K562 (cell line): ENCODE data around the gene CROT. TPM values are rescaled to one million over a fixed set of nuclear protein-coding genes. Genes with fewer than 3 reads are reported as not detected.

ENCODE experiments used
- ARID1B ChIP-seq: fragments of 450-650 bp; IDR thresholded peaks from 2 replicates; pipeline ENCODE4 v1.6.1; 2016; ENCODE audit warnings: antibody characterized with exemption, mild to moderate bottlenecking, inconsistent platforms
- CBX2 ChIP-seq: fragments of 200-600 bp; sonication (generic); IDR thresholded peaks from one replicate; pipeline ENCODE4 v1.6.1; 2012; ENCODE audit warnings: mild to moderate bottlenecking, low read length, inconsistent platforms; ENCODE audit not compliant: insufficient read depth, poor library complexity, severe bottlenecking
- ELF1 ChIP-seq: fragments of 200-800 bp; sonication (Bioruptor generic); IDR thresholded peaks from 2 replicates; pipeline ENCODE4 v1.6.1; 2016; ENCODE audit warnings: missing genetic modification characterization, missing compliant biosample characterization
- GATAD2B ChIP-seq: fragments of 450-650 bp; IDR thresholded peaks from 2 replicates; pipeline ENCODE4 v1.6.1; 2017; ENCODE audit warnings: mild to moderate bottlenecking, borderline replicate concordance
- HDAC2 ChIP-seq: fragments of 450-650 bp; IDR thresholded peaks from 2 replicates; pipeline ENCODE4 v1.6.1; 2016; ENCODE audit warnings: mild to moderate bottlenecking
- MTA2 ChIP-seq: fragments of 450-650 bp; IDR thresholded peaks from 2 replicates; pipeline ENCODE4 v1.6.1; 2016; ENCODE audit warnings: low read depth
- PYGO2 ChIP-seq: fragments of 450-650 bp; IDR thresholded peaks from 2 replicates; pipeline ENCODE4 v1.6.1; 2016; ENCODE audit warnings: mild to moderate bottlenecking, missing genetic modification characterization, moderate library complexity, missing compliant biosample characterization
- RBM15 ChIP-seq: fragments of 200-400 bp; formaldehyde crosslinking; IDR thresholded peaks from 2 replicates; pipeline ENCODE4 v1.6.1; 2018; ENCODE audit warnings: mild to moderate bottlenecking, low read length, moderate library complexity; ENCODE audit not compliant: insufficient read depth
- SAFB2 ChIP-seq: fragments of 200-400 bp; formaldehyde crosslinking; IDR thresholded peaks from 2 replicates; pipeline ENCODE4 v1.6.1; 2018; ENCODE audit warnings: borderline replicate concordance, low read length, low read depth, moderate library complexity; ENCODE audit not compliant: severe bottlenecking
- STAT5A ChIP-seq: IDR thresholded peaks from 2 replicates; pipeline ENCODE4 v1.6.1; 2012; ENCODE audit warnings: low read length, inconsistent platforms, borderline replicate concordance
- TAL1 ChIP-seq: fragments of 450-650 bp; IDR thresholded peaks from 2 replicates; pipeline ENCODE4 v1.6.1; 2016; ENCODE audit warnings: mild to moderate bottlenecking
- TEAD4 ChIP-seq, 2 experiments: sonication (generic) in 1 of 2; formaldehyde crosslinking in 1 of 2; IDR thresholded peaks; 2 replicates each; pipeline versions ENCODE4 v1.6.1 to v1.8.0; 2012 to 2022; ENCODE audit warnings: borderline replicate concordance in 1 of 2, inconsistent platforms in 1 of 2, low read length in 1 of 2, mild to moderate bottlenecking in 1 of 2, missing genetic modification reagents in 1 of 2
- ZC3H11A ChIP-seq: IDR thresholded peaks from 2 replicates; pipeline ENCODE4 v1.6.1; 2012; ENCODE audit warnings: low read depth, low read length, improper control_type of control experiment
- ZNF143 ChIP-seq: sonication (generic); formaldehyde crosslinking; IDR thresholded peaks from 2 replicates; pipeline ENCODE4 v1.9.0; 2022; ENCODE audit warnings: mild to moderate bottlenecking, missing genetic modification reagents
- ZNF24 ChIP-seq: fragments of 450-650 bp; IDR thresholded peaks from 2 replicates; pipeline ENCODE4 v1.6.1; 2016
- ZNF592 ChIP-seq: fragments of 450-650 bp; IDR thresholded peaks from 2 replicates; pipeline ENCODE4 v1.6.1; 2017; ENCODE audit warnings: antibody characterized with exemption, mild to moderate bottlenecking
- ZNF766 ChIP-seq: fragments of 200-800 bp; sonication (Bioruptor generic); conservative IDR thresholded peaks from 2 replicates; pipeline ENCODE4 v1.6.1; 2016; ENCODE audit warnings: missing genetic modification characterization, missing compliant biosample characterization
- polyA plus RNA-seq, 8 experiments: library from polyadenylated mRNA; depleted of rRNA in 4 of 8; stranded (reverse) in 5 of 8; unstranded in 3 of 8; fragments of >200 nt; fragmentation: Nextera tagmentation in 2 of 8; fragmentation: Illumina TruSeq in 1 of 8; extraction: Ambion mirVana in 2 of 8; extraction: Trizol in 1 of 8; gene quantifications; 2 replicates each; pipeline versions ENCODE4 v1.2.1 to v1.2.3, GENCODE V29; 2011 to 2014; ENCODE audit warnings: inconsistent platforms in 1 of 8, missing spikeins in 1 of 8
- total RNA-seq, 7 experiments: library from RNA; depleted of rRNA in 6 of 7; stranded (reverse); fragments of >200 nt in 6 of 7; fragmentation: Illumina TruSeq in 2 of 7; extraction: Trizol in 2 of 7; gene quantifications; 2 replicates each; pipeline versions ENCODE4 v1.2.1 to v1.2.3, GENCODE V29; 2011 to 2021; ENCODE audit warnings: low replicate concordance in 1 of 7
- TF ChIP-seq, protein P1 (sequence below), 2 experiments: IDR thresholded peaks; 2 replicates each; pipeline ENCODE4 v1.6.1; 2011; ENCODE audit warnings: borderline replicate concordance in 1 of 2, control low read depth in 1 of 2, low read depth in 1 of 2, low read length in 1 of 2, mild to moderate bottlenecking in 1 of 2, mixed read lengths in 1 of 2, moderate library complexity in 1 of 2; ENCODE audit not compliant: insufficient read depth in 1 of 2, insufficient read length in 1 of 2, poor library complexity in 1 of 2, severe bottlenecking in 1 of 2; ENCODE audit errors: extremely low read depth in 1 of 2

Gene CROT
- total and polyA plus RNA-seq, 9 of the 15 experiments (the other 6 are each of a cell fraction or from before 2014, with no cell fraction given), result 2.5 to 8.1 (median 5.1) TPM

DNA sequence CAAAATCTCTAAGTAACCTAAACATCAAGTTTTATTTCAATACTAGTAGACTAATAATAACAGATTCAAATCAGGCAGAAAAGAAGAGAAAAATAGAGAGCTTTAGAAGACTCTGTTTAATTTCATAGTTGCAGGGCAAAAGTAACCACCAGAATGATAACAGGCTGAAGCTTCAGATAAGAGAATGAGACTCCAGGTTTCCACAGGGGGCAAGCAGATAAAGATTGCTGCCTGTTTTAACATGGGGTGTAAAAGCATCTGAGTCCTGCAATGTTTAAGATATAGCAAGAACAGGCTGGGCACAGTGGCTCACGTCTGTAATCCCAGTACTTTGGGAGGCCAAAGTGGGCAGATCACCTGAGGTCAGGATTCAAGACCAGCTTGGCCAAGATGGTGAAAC, 11.0 kb downstream of the CROT start (continued):
- TF ChIP-seq HDAC2, result 0 out of 2 replicates have a peak, but pooled peaks have one; percentile 20
- TF ChIP-seq GATAD2B, result no peak
- peak; percentile 84 for TF ChIP-seq TAL1
- 0 out of 2 replicates have a peak, but pooled peaks have one; percentile 17 for TF ChIP-seq ZNF766
- TF ChIP-seq PYGO2 (tag), result no peak
- peak; percentile 72 for TF ChIP-seq MTA2
- TF ChIP-seq, protein P1, sequence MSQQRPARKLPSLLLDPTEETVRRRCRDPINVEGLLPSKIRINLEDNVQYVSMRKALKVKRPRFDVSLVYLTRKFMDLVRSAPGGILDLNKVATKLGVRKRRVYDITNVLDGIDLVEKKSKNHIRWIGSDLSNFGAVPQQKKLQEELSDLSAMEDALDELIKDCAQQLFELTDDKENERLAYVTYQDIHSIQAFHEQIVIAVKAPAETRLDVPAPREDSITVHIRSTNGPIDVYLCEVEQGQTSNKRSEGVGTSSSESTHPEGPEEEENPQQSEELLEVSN (IDR thresholded peaks at IDR 0.05; ENCODE audit: borderline replicate concordance in 1 of 2, extremely low read depth in 1 of 2, insufficient read depth in 1 of 2, insufficient read length in 1 of 2, low read depth in 1 of 2, low read length in 1 of 2, poor library complexity in 1 of 2, severe bottlenecking in 1 of 2), result no peak
- TF ChIP-seq ZNF24, result no peak
- TF ChIP-seq CBX2, result no peak
- no peak for TF ChIP-seq SAFB2
- TF ChIP-seq ZNF592, result no peak
- TF ChIP-seq ZC3H11A, result no peak
- peak; percentile 56; the same call in 1 of the 2 replicates for TF ChIP-seq STAT5A
- TF ChIP-seq ARID1B, result peak; percentile 85
- no peak for TF ChIP-seq ZNF143 (CRISPR knock-in tag)
- no peak for TF ChIP-seq RBM15
- peak; percentile 89 for TF ChIP-seq TEAD4 (IDR thresholded peaks at IDR 0.05; ENCODE audit: low read length)
- no peak for TF ChIP-seq TEAD4 (CRISPR knock-in tag; IDR thresholded peaks at IDR 0.05; ENCODE audit: borderline replicate concordance)
- no peak for TF ChIP-seq ELF1 (tag)
